ENCODE results near the gene PRKCE.

Gene PRKCE

GRCh38 chr2:45950606-45951005 lies 299.1 kb downstream of the PRKCE start:
- no peak for DNase-seq

- no peak for DNase-seq
These were observed 299.7 kb downstream of the PRKCE start for GRCh38 chr2:45951025-45951727.

GRCh38 chr2:45952591-45952990 lies 301.1 kb downstream of the PRKCE start:
- no peak for DNase-seq

- DNase-seq = no peak
These were observed 302.0 kb downstream of the PRKCE start for GRCh38 chr2:45953376-45954027.

GRCh38 chr2:45954233-45954850 lies 302.9 kb downstream of the PRKCE start:
- no peak for DNase-seq

DNA sequence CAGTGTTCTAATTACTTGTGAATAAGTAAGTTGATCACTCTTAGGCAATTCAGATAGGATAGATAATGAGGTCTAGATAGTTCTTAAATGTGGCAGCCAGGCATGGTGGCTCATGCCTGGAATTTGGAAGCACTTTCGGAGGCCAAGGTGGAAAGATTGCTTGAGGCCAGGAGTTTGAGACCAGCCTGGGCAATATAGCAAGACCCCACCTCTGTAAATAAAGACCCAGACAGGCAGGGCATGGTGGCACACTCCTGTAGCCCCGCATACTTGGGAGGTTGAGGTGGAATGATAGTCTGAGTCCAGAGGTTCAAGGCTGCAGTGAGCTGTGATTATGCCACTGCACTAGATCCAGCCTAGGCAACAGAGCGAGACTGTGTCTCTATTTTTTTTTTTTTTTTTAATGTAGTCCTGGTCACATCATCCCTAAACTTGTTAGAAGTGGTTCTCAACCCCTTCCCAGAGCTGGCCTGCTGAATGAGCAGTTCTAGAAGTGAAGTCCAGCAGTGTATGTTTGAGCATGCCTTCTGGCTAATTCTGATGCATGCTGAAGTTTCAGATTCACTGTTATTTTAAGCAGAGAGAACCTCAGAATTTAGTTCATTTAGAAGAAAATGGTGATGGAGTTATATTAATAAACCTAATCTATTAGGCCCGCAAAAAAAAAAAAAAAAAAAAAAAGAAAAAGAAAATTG lies 306.2 kb downstream of the PRKCE start:
- no peak for DNase-seq

DNA sequence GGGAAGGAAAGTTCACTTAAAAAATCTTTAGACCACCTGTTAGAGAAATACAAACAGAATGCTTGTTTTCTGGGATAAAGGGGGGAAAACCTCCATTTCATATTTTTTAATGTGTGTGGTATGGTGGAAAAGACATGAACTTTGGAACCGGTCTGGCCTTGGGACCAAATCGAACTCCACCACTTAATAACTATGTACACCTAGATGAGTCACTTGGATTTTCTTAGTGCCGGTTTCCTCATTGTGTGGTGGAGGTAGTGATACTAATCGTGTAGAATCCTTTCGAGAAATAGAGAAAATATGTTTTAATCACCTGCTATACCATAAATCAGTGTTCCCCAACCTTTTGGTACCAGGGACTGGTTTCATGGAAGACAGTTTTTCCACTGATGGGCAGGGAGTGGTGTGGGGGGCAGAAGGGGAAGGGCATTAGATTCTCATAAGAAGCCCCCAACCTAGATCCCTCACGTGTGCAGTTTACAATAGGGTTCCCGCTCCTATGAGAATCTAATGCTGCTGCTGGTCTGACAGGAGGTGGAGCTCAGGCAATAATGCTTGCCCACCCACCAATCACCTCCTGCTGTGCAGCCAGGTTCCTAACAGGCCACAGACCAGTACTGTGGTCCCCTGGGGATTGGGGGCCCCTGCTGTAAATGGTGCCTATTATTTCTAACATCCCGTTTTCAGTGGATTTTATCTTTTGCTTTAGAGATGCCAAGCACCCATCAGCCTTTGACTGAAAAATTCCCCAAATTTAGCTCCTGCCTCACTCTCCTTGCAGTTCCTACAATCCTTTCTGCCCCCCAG lies 308.8 kb downstream of the PRKCE start:
- DNase-seq = no peak

- DNase-seq = no peak
These were observed 310.9 kb downstream of the PRKCE start for GRCh38 chr2:45962177-45962921.

DNA sequence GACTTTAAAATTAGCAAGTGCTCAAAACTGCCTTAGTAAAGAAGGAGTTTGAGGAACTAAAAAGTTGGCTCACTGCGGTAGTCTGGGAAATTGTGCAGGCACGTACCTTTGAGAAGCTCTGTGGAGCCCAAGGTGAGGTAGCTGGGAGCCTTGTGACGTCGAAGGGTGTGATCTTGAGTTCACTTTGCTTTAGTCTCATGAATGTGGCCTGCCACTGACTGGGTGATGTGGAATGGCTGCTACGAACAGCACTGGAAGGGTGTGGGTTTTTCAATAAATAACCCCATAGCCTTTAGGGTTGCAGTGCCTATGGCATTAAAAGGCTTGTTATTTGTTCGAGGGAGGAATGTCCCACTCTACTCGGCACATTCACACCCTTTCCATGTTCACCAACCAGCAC lies 312.3 kb downstream of the PRKCE start:
- DNase-seq = no peak

DNA sequence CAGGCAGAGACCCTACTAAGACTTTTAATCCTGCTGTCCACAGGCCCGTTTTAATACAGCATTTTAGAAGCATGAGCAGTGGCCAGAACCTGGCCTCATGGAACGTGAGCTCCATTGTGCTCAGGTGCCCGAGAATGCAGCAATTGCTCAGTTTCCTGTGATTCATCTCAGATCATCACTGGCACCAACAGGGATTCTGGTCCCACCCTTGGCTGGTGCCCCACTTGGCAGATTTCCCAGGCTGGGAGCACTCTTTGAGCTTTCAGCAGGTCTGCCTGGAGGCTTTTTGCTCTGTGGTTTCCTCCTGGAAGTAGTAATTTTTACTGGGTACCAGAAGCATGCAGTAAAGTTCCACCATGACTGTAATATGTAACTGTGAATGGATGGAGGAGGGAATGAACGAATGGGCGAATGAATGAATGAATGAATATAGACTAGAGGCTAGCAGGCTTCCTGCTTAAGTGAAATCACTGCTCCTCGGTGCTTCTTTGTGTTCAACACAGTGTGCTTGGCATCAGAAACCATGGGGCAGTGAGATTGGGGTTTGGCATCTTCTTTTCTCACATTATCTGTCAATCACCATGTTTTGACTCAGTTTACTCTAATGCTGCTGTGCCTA lies 312.9 kb downstream of the PRKCE start:
- DNase-seq = peak; percentile 18

GRCh38 chr2:45964906-45965305 lies 313.4 kb downstream of the PRKCE start:
- no peak for DNase-seq

DNA sequence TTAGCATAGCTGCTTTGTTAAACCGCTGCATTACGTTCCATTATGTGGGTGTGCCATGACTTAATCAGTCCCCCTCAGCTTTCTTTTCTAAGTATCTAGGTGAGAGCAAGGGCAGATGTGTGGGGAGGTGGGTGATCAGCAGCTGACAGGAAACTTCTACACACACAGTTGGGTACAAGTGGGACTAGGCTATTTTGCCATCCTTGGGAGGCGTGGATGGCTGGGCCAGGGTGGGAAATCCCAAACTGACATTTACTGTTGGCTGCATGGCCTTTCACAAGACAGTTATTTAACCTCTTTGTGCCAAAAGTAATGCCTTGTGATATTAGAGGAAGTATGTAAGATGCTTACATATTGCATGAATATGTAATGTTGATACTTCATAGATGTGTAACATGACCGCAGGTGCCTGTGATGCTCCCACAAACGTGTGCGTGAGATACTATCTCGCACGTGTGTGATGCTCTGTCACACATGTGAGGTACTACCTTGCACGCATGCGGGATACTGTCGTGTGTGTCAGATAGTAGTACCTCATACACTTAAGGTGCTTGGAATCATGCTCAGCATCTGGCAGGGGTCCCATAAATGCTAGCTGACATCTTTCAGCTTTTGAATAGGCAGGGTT lies 314.5 kb downstream of the PRKCE start:
- DNase-seq = no peak

GRCh38 chr2:45968946-45969584 lies 317.6 kb downstream of the PRKCE start:
- no peak for DNase-seq

GRCh38 chr2:45973426-45973825 lies 322.0 kb downstream of the PRKCE start:
- DNase-seq = no peak

DNA sequence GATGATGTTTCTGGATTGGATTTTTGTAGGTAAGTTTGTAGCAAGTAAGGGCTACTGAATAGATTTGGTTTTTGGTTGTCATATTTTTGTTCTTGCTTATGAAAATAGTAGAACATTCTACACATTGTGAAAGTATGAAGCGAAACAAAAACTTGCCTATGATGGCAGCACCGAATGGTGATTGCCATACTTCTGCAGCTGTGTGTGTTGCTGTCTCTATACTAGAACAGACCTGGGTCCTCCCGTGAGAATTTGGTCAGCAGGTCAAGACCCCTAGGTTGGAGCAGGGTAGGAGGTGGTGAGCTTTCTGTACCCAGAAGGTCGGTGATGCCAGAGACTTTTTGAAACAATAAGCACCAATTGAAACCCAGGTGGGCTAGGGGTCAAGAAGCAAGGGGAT lies 322.6 kb downstream of the PRKCE start:
- DNase-seq = no peak

GRCh38 chr2:45974762-45975408 lies 323.4 kb downstream of the PRKCE start:
- DNase-seq = no peak

GRCh38 chr2:45975752-45976517 lies 324.5 kb downstream of the PRKCE start:
- DNase-seq = no peak

GRCh38 chr2:45978302-45978859 lies 326.9 kb downstream of the PRKCE start:
- DNase-seq = no peak

- no peak for DNase-seq
These were observed 327.6 kb downstream of the PRKCE start for GRCh38 chr2:45979065-45979464.

Measured in stimulated activated CD4-positive, alpha-beta T cell treated with anti-CD3 and anti-CD28 coated beads, Interleukin-15, amount 100 ng/mL, for 24 hours (primary cell).